ENCODE results near the gene NPAS2. TPM values are rescaled to one million over a fixed set of nuclear protein-coding genes. Genes with fewer than 3 reads are reported as not detected.
A peak's percentile ranks its signal among the peaks of the same experiment; 100 is the strongest.

NPAS2 gene
- total RNA-seq, 1 experiment from 2014 or later = 12.3 TPM

DNA sequence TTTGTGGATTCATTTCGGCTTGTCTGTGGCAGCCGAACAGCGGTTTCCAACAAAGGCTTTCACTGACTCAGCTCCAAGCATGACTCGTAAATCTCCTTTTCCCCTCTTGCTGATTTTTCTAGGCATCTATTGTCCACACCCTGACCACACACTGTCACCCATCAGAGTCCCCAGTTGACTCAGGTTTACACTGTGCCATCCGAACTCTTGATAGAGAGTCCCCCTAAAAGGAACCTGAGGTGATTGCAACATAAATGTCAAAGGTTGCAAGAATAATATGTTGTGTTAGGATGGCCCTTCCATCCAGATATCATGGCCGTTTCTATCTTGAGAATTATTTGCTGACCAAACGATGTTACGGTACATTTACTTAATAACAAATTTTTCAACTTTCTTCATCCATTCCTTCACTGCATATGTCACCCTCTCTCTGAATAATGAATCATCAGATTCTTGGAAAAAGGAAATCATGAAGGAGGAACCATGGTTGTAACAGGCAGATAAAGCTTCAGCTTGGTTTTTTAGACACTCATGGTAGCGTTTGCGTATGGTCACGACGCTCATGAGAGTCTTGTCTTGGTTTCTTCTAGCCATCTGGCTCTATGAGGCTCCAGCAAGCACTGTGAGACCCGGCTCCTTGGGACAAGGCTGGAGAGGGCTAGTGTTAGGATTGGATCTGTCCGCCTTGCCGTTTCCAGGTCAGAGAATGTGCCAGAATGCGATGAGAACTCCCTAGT, 72.1 kb downstream of the NPAS2 start:
- H3K27me3 Mint-ChIP-seq (ENCODE audit: insufficient read depth, unreplicated experiment) = no peaks in the 10 kb centered on the region
- no peaks in the 10 kb centered on the region for H3K9me3 Mint-ChIP-seq (ENCODE audit: unreplicated experiment)
- H3K4me3 Mint-ChIP-seq (ENCODE audit: unreplicated experiment) = no peak overlapping the region
- POLR2A ChIA-PET = no interaction called here
- intact Hi-C loops (cut with micrococcal nuclease) = no loop called here
- BruUV-seq (replicated peaks) = no TSS peak
- no peak for DNase-seq (ENCODE audit: unreplicated experiment)
- no peaks in the 10 kb centered on the region for H3K4me1 Mint-ChIP-seq (ENCODE audit: insufficient read depth, unreplicated experiment)
- TF ChIP-seq, protein P1, sequence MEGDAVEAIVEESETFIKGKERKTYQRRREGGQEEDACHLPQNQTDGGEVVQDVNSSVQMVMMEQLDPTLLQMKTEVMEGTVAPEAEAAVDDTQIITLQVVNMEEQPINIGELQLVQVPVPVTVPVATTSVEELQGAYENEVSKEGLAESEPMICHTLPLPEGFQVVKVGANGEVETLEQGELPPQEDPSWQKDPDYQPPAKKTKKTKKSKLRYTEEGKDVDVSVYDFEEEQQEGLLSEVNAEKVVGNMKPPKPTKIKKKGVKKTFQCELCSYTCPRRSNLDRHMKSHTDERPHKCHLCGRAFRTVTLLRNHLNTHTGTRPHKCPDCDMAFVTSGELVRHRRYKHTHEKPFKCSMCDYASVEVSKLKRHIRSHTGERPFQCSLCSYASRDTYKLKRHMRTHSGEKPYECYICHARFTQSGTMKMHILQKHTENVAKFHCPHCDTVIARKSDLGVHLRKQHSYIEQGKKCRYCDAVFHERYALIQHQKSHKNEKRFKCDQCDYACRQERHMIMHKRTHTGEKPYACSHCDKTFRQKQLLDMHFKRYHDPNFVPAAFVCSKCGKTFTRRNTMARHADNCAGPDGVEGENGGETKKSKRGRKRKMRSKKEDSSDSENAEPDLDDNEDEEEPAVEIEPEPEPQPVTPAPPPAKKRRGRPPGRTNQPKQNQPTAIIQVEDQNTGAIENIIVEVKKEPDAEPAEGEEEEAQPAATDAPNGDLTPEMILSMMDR (IDR thresholded peaks at IDR 0.05; ENCODE audit: unreplicated experiment) = no peak
- peaks cover 4% of the 10 kb centered on the region for H3K36me3 Mint-ChIP-seq (ENCODE audit: insufficient read depth, unreplicated experiment)
- CTCF ChIA-PET = interaction anchor here (0.6 kb wide), 1 partner anchor 1165 kb away, joined by 3 read pairs; no protein-coding TSS in a partner anchor
- H3K27ac Mint-ChIP-seq (ENCODE audit: low read depth, unreplicated experiment) = no peak overlapping the region

DNA sequence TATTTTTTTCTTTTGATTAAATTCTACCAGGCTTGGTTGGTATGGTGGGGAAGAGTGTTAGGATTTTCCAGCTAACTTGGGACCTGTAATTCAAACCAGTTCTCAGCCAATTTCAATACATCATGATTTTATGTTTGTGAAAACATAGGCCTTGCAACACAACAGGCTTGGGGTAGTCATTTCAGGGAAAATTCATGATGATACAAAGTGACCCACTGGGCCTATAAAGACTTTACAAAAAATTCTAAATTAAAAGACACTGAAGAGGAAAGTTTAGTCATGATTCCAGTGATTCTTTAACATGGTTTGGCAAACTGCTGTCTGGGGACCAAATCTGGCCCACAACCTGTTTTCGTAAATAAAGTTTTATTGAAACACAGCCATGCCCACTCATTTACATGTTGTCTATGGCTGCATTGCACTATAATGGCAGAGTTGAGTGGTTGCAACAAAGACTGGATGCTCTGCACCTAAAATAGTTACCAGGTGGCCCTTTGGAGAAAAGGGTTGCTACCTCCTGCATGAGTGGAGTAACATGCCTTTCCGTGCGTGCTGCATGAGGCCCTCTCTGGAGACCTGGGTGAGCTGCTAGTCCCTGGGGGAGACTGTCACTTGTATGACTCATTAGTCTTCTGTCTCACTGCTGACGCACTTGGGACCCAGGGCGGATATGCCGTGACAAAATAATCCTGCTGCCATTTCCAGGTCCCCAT, 73.6 kb downstream of the NPAS2 start:
- DNase-seq (ENCODE audit: unreplicated experiment) = peak; percentile 41
- POLR2A ChIA-PET = interaction anchor here (0.8 kb wide), 1 partner anchor 15 kb away, joined by 3 read pairs; no protein-coding TSS in a partner anchor
- no peaks in the 10 kb centered on the region for H3K4me1 Mint-ChIP-seq (ENCODE audit: insufficient read depth, unreplicated experiment)
- no peak overlapping the region for H3K27ac Mint-ChIP-seq (ENCODE audit: low read depth, unreplicated experiment)
- CTCF ChIA-PET = no interaction called here
- peaks cover 4% of the 10 kb centered on the region for H3K36me3 Mint-ChIP-seq (ENCODE audit: insufficient read depth, unreplicated experiment)
- H3K4me3 Mint-ChIP-seq (ENCODE audit: unreplicated experiment) = no peak overlapping the region
- no TSS peak for BruUV-seq (replicated peaks)
- TF ChIP-seq, protein P1 (IDR thresholded peaks at IDR 0.05; ENCODE audit: unreplicated experiment) = no peak
- no peaks in the 10 kb centered on the region for H3K27me3 Mint-ChIP-seq (ENCODE audit: insufficient read depth, unreplicated experiment)
- H3K9me3 Mint-ChIP-seq (ENCODE audit: unreplicated experiment) = no peaks in the 10 kb centered on the region
- intact Hi-C loops (cut with micrococcal nuclease) = no loop called here

DNA sequence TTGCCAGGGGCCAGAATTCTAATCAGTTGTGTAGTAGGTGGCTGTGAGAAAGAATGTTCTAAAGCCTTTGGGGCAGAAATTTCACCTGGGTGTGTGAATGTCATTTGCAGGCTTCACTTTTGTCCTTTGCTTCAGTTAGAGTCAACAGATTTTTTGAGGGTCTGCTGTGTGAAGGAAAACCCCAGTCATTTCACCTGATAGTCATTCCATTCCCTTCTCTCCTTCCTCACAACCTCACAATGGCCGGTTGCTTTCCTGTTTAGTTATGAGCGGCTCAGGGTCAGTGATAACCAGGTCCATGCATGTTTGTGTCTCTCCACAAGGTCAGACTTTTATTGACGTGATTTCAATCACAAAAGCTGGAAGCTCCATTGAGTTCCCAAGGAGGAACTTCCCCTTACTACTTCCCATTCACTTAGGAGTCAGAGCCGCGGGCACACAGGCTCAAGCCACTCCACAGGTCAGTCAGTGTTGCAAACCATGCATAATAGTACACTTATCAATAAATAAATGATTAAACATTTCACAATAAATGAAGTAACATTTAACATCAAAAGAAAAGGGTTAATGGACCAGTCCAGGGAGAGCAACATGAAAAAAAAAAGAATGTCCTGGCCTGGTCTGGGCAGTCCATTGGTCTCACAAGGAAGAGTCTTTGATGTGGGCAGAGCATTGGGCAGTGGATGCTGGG, 74.3 kb downstream of the NPAS2 start:
- intact Hi-C loops (cut with micrococcal nuclease) = no loop called here
- H3K4me1 Mint-ChIP-seq (ENCODE audit: insufficient read depth, unreplicated experiment) = no peaks in the 10 kb centered on the region
- H3K4me3 Mint-ChIP-seq (ENCODE audit: unreplicated experiment) = no peak overlapping the region
- H3K36me3 Mint-ChIP-seq (ENCODE audit: insufficient read depth, unreplicated experiment) = peaks cover 4% of the 10 kb centered on the region
- H3K9me3 Mint-ChIP-seq (ENCODE audit: unreplicated experiment) = no peaks in the 10 kb centered on the region
- POLR2A ChIA-PET = no interaction called here
- TF ChIP-seq, protein P1 (IDR thresholded peaks at IDR 0.05; ENCODE audit: unreplicated experiment) = no peak
- CTCF ChIA-PET = interaction anchor here (1.4 kb wide), 1 partner anchor 224 kb away, joined by 3 read pairs; no protein-coding TSS in a partner anchor
- H3K27me3 Mint-ChIP-seq (ENCODE audit: insufficient read depth, unreplicated experiment) = no peaks in the 10 kb centered on the region
- no peak overlapping the region for H3K27ac Mint-ChIP-seq (ENCODE audit: low read depth, unreplicated experiment)
- no peak for DNase-seq (ENCODE audit: unreplicated experiment)
- BruUV-seq (replicated peaks) = no TSS peak

DNA sequence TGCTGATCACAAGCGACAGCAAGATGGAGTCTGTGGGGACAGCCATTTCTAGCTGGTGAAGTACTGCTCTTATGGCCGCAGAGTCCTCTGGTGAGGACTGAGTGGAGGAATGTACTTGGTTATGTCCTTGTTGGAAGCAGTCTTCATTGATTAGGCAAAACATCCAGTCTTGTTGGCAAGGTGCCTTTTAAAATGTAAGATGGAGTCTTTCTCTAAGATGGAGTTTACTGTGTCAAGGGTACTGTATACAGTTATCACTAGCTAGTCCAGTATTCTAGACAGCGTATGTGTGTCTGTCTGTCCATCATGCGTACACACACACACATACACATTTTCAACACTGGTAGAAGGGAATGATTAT, 74.8 kb downstream of the NPAS2 start:
- Mint-ChIP-seq H3K9me3 (ENCODE audit: unreplicated experiment) (no peaks in the 10 kb centered on the region), H3K4me1 (ENCODE audit: insufficient read depth, unreplicated experiment) (no peaks in the 10 kb centered on the region), H3K4me3 (ENCODE audit: unreplicated experiment) (no peak overlapping the region), H3K27me3 (ENCODE audit: insufficient read depth, unreplicated experiment) (no peaks in the 10 kb centered on the region), H3K36me3 (ENCODE audit: insufficient read depth, unreplicated experiment) (peaks cover 4% of the 10 kb centered on the region), H3K27ac (ENCODE audit: low read depth, unreplicated experiment) (no peak overlapping the region)
- POLR2A ChIA-PET = no interaction called here
- TF ChIP-seq, protein P1 (IDR thresholded peaks at IDR 0.05; ENCODE audit: unreplicated experiment) = no peak
- DNase-seq (ENCODE audit: unreplicated experiment) = no peak
- no TSS peak for BruUV-seq (replicated peaks)
- intact Hi-C loops (cut with micrococcal nuclease) = no loop called here
- CTCF ChIA-PET = interaction anchor here (0.5 to 1.4 kb wide), 2 partner anchors 225 to 632 kb away, joined by 3 read pairs; no protein-coding TSS in a partner anchor

Data from MCF 10A (cell line).